IMR-90 (cell line): ENCODE results near the gene MRPL34.

Experiments
- BHLHE40 ChIP-seq: fragments of 150-350 bp; IDR thresholded peaks from 2 replicates; pipeline ENCODE4 v1.6.1; 2016; ENCODE audit warnings: mild to moderate bottlenecking, low read depth, low read length
- CTCF ChIP-seq: conservative IDR thresholded peaks from 2 replicates; pipeline ENCODE4 v1.5.1; 2012; ENCODE audit warnings: mild to moderate bottlenecking, low read depth, low read length, improper control_type of control experiment
- ELK1 ChIP-seq: fragments of 150-350 bp; IDR thresholded peaks from 2 replicates; pipeline ENCODE4 v1.6.1; 2016; ENCODE audit warnings: low read depth, mild to moderate bottlenecking, low read length, moderate library complexity, borderline replicate concordance
- MAFK ChIP-seq: IDR thresholded peaks from 2 replicates; pipeline ENCODE4 v1.6.1; 2012; ENCODE audit warnings: low read depth, low read length, improper control_type of control experiment
- POLR2A ChIP-seq: IDR thresholded peaks from 2 replicates; pipeline ENCODE4 v1.6.1; 2012; ENCODE audit warnings: mild to moderate bottlenecking, low read depth, low read length
- RCOR1 ChIP-seq: IDR thresholded peaks from 2 replicates; pipeline ENCODE4 v1.6.1; 2012; ENCODE audit warnings: mild to moderate bottlenecking, low read length, improper control_type of control experiment; ENCODE audit not compliant: insufficient replicate concordance
- RFX5 ChIP-seq: IDR thresholded peaks from 2 replicates; pipeline ENCODE4 v1.8.0; 2012; ENCODE audit warnings: low read depth, mild to moderate bottlenecking, low read length, moderate library complexity

GRCh38 chr19:17264641-17264979 is 41.1 kb upstream of the MRPL34 start, which contains the start of gene USHBP1:
- TF ChIP-seq POLR2A (no peak), CTCF (no peak), RCOR1 (no peak), MAFK (no peak), RFX5 (no peak), BHLHE40 (no peak), ELK1 (no peak)
